Right cardiac atrium (tissue), 5 donors: ENCODE results near the gene MECP2. TPM values are rescaled to one million over a fixed set of nuclear protein-coding genes. Genes with fewer than 3 reads are reported as not detected.
A peak's percentile ranks its signal among the peaks of the same experiment; 100 is the strongest.
"Not testable (repeated sequence)": the region's sequence is repeated elsewhere in the genome, so short reads cannot be mapped to it uniquely, and the experiment has no call there.

Source experiments
- ATAC-seq, 2 donors: fragments of 200-7000 bp; cut with Tn5 transposase; one replicate each; pipeline versions ENCODE4 v1.8.0 to v1.9.1; 2020; ENCODE audit warnings: moderate library complexity in 2 of 2, mild to moderate bottlenecking in 1 of 2
- DNase-seq, 3 donors: peaks; one replicate each; pipeline ENCODE4 v3.0.0-alpha.2; 2020
- H3K27ac ChIP-seq: one replicate; pipeline ENCODE4 v1.5.1; 2013; ENCODE audit warnings: mild to moderate bottlenecking, low read length, control low read depth, moderate library complexity
- H3K27me3 ChIP-seq: one replicate; pipeline ENCODE4 v1.6.1; 2013; ENCODE audit not compliant: control insufficient read depth, insufficient read depth
- H3K4me1 ChIP-seq: one replicate; pipeline ENCODE4 v1.6.1; 2013; ENCODE audit warnings: low read length; ENCODE audit not compliant: control insufficient read depth, insufficient read depth
- H3K4me3 ChIP-seq: one replicate; pipeline ENCODE4 v1.5.1; 2013; ENCODE audit warnings: low read length, control low read depth
- H3K9me3 ChIP-seq: one replicate; pipeline ENCODE4 v1.6.1; 2013; ENCODE audit warnings: low read length; ENCODE audit not compliant: control insufficient read depth
- WGBS: extraction: QIAGEN DNeasy Blood & Tissue Kit; methylation state at CpG from one replicate; pipeline ENCODE4 v1.1.7; 2013; 5-methylcytosine and 5-hydroxymethylcytosine counted together
- intact Hi-C, 4 donors: fragments of 100-400 bp; cut with DNase I; formaldehyde crosslinking; loops; one replicate each; pipeline versions ENCODE4 v1.11.0 to v1.14.0; 2022 to 2023
- polyA plus RNA-seq: library from polyadenylated mRNA; stranded (reverse); fragments of 200-250 nt; gene quantifications from one replicate; pipeline ENCODE4 v1.2.3, GENCODE V29; 2013
- total RNA-seq, 4 donors: library from RNA; stranded (reverse); fragmentation: NEBNext Ultra II Directional; extraction: Animal tissue kit (Norgen Biotek cat#: 25700); gene quantifications; one replicate each; pipeline ENCODE4 v1.2.1, GENCODE V29; 2021
- donor health status: healthy with polysubstance abuse.
- donor health status: DM: no; HTN: yes; CAD: no.
- donor health status: DM: no; HTN: no; CAD: no.
- donor health status: DM: no; HTN: yes; CAD: no; lungs with severe emphysema.
- donor health status: DM: yes; HTN: yes; CAD: no.

The MECP2 gene
- total and polyA plus RNA-seq, 5 donors, result 34.9 to 50.2 (median 43.4) TPM

DNA sequence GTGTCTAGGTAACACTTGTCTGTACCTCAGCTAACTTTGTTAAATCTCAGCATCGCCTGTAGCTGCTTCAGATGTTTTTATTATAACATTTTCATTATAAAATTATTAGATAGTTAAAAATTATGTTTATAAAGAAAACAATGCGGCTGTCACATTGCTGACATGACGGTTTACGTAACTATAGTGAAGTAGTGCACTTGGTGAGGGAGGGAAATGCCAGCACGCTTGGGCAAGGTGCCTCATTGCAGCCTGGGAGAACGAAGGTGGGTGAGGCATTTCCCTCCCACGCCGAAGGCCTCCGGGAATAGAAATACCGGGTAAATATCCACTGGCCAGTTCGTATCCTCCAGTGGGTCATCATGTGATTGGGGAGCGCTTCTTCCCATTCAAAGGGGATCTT lies 109.0 kb downstream of the MECP2 start:
- Histone ChIP-seq H3K27me3 (no peaks in the 10 kb centered on the region), H3K4me1 (no peaks in the 10 kb centered on the region), H3K4me3 (no peak overlapping the region), H3K9me3 (no peaks in the 10 kb centered on the region), H3K27ac (no peak overlapping the region)
- WGBS, result 80% methylated on average over 12 of the region's 12 CpGs
- no peak for ATAC-seq
- intact Hi-C loops, result no loop called here
- DNase-seq, result no peak

DNA sequence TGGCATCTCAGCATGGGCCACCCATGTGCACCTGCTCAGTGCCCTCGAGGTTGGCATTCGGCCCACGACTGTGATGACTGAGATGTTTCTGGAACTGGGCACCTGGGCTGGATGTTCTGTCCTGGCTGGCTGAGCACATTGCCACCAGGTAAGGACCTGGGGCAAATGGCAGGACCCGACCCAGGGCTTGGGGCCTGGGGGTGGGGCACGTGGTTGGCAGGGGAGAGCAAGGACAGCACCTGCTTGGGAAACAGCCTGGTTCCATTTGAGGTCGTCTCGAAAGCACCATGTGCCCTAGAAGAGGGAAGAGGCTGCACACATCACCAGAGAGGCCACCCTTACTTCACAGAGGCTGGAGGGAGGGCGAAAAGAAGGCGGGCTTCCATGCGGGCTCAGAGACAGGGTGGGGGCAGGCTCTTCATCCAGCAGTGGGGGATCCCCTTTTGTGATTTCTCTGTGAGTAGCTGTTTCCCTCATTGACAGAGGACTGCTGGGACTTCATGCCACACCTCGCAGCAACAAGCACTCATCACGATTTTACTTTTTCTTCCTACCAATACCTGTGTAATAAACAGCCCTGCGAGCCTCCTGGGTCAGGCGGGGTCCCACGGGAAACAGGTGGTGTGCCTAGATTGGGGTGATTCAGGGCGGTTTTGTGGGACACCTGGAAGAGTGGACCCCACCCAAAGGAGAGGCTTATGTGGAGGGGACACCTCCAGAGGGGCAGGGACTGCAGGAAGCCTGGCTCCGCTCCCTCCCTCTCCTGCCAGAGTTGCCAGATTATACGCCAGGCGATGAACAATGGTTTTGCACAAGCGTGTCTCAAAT lies 113.0 kb downstream of the MECP2 start:
- H3K4me1 ChIP-seq, result no peaks in the 10 kb centered on the region
- intact Hi-C loops, result no loop called here
- H3K27ac ChIP-seq, result peak overlapping the region; percentile 7
- 75% methylated on average over 20 of the region's 20 CpGs for WGBS
- no peaks in the 10 kb centered on the region for H3K27me3 ChIP-seq
- DNase-seq (no peak), ATAC-seq (no peak)
- no peaks in the 10 kb centered on the region for H3K9me3 ChIP-seq
- no peak overlapping the region for H3K4me3 ChIP-seq

DNA sequence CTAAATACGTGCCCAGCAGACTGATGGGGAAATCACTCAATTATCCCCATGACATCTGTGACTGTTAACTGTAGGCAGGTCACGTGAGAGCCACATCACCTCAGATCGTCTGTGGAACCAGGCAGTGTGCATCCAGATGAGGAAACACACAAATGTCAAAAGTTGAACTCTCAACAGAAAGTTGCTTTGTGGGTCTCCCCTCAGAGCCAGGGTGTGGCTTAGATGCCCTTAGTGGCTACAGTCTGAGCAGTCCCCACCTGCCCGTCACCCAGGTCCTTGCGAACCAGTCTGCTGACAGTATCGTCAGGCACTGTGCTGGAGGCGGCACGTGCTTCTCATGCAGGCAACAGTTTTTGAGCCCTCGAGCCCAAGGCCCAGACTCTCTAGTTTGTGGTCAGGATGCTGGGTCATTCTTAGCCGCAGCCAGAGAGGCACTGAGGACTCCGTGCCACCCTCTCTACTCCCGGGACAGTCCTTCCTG lies 114.2 kb downstream of the MECP2 start:
- intact Hi-C loops, result no loop called here
- Histone ChIP-seq H3K27ac (no peak overlapping the region), H3K4me1 (no peaks in the 10 kb centered on the region), H3K9me3 (no peaks in the 10 kb centered on the region), H3K27me3 (no peaks in the 10 kb centered on the region), H3K4me3 (no peak overlapping the region)
- ATAC-seq, result no peak
- 86% methylated on average over 12 of the region's 12 CpGs for WGBS
- DNase-seq, result no peak

DNA sequence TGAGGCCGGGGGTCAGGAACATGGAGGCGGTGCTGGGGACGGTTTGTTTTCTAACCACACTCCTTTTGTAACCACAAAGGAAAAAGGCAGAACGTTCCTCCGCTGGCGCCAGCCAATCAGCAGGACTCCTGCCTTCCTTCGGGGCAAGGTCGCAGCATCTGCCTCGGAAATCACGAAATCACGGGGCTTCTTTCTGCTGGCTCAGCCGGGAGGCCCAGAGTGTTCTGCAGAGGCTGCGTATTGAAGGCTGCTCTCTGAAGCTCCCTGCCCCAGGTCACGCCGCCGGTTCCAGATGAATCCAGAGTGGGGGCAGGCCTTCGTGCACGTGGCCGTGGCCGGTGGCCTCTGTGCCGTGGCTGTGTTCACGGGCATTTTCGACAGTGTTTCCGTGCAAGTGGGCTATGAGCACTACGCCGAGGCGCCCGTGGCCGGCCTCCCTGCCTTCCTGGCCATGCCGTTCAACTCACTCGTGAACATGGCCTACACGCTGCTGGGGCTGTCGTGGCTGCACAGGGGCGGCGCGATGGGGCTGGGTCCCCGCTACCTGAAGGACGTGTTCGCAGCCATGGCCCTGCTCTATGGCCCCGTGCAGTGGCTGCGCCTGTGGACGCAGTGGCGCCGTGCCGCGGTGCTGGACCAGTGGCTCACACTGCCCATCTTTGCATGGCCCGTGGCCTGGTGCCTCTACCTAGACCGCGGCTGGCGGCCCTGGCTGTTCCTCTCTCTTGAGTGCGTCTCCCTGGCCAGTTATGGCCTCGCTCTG lies 115.6 kb downstream of the MECP2 start:
- Histone ChIP-seq H3K27me3 (no peaks in the 10 kb centered on the region), H3K9me3 (no peaks in the 10 kb centered on the region), H3K27ac (no peak overlapping the region), H3K4me3 (no peak overlapping the region), H3K4me1 (no peaks in the 10 kb centered on the region)
- DNase-seq (peak in 2 of 3 donors; percentile 76), ATAC-seq (no peak)
- intact Hi-C loops, result no loop called here
- 88% methylated on average over 52 of the region's 52 CpGs for WGBS

- no peak overlapping the region for H3K27ac ChIP-seq
- intact Hi-C loops, result no loop called here
- no peaks in the 10 kb centered on the region for H3K4me1 ChIP-seq
- H3K27me3 ChIP-seq, result no peaks in the 10 kb centered on the region
- no peak for DNase-seq
- no peak for ATAC-seq
- no peaks in the 10 kb centered on the region for H3K9me3 ChIP-seq
- WGBS, result 87% methylated on average over 7 of the region's 7 CpGs
- H3K4me3 ChIP-seq, result no peak overlapping the region
Measured at GRCh38 chrX:153981231-153981630, 116.3 kb downstream of the MECP2 start.

DNA sequence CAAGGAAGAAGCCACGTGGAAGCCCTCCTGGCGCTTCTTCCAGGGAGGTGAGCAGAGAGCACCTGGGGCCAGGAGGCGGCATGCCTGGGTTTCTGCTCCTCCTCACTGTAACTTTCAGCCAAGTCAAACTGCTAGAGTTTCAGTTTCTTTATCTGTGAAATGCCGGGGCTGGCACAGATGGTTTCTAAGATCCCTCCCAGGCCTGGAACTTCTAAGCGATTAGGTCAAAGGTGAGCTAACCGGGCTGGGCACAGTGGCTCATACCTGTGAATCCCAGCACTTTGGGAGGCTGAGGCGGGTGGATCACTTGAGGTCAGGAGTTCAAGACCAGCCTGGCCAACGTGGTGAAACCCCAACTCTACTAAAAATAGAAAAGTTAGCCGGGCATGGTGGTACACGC lies 117.1 kb downstream of the MECP2 start:
- H3K27me3 ChIP-seq, H3K9me3 ChIP-seq, intact Hi-C loops, H3K4me1 ChIP-seq, ATAC-seq, H3K4me3 ChIP-seq, H3K27ac ChIP-seq, DNase-seq: not testable (repeated sequence)
- WGBS, result 68% methylated on average over 9 of the region's 10 CpGs

- intact Hi-C loops, result no loop called here
- Histone ChIP-seq H3K27ac (peak overlapping the region; percentile 7), H3K27me3 (no peaks in the 10 kb centered on the region), H3K4me3 (no peak overlapping the region), H3K4me1 (peaks cover 8% of the 10 kb centered on the region), H3K9me3 (no peaks in the 10 kb centered on the region)
- DNase-seq (no peak), ATAC-seq (no peak)
- WGBS, result 75% methylated on average over 3 of the region's 3 CpGs
Measured at GRCh38 chrX:153974726-153975286, 122.7 kb downstream of the MECP2 start.

GRCh38 chrX:153974003-153974725 lies 123.4 kb downstream of the MECP2 start:
- intact Hi-C loops, result no loop called here

GRCh38 chrX:153973127-153974002 lies 124.2 kb downstream of the MECP2 start:
- intact Hi-C loops, result no loop called here
- Histone ChIP-seq H3K9me3 (no peaks in the 10 kb centered on the region), H3K4me3 (peak overlapping the region; percentile 78), H3K4me1 (peaks cover 8% of the 10 kb centered on the region), H3K27ac (peak overlapping the region; percentile 96), H3K27me3 (no peaks in the 10 kb centered on the region)
- ATAC-seq (no peak), DNase-seq (peak in 1 of 3 donors; percentile 49)
- WGBS, result 26% methylated on average over 20 of the region's 20 CpGs

More at GRCh38 chrX:153974003-153974725, 123.4 kb downstream of the MECP2 start:
- H3K27ac ChIP-seq, result peak overlapping the region; percentile 93
- no peak overlapping the region for H3K4me3 ChIP-seq
- WGBS, result 66% methylated on average over 14 of the region's 14 CpGs
- peaks cover 8% of the 10 kb centered on the region for H3K4me1 ChIP-seq
- H3K9me3 ChIP-seq, result no peaks in the 10 kb centered on the region
- ATAC-seq, result no peak
- H3K27me3 ChIP-seq, result no peaks in the 10 kb centered on the region
- DNase-seq, result peak in 1 of 3 donors; percentile 62
